SK-N-SH (cell line): ENCODE results near the gene RNF146. TPM values are rescaled to one million over a fixed set of nuclear protein-coding genes. Genes with fewer than 3 reads are reported as not detected.

ENCODE experiments used
- ELF1 ChIP-seq: IDR thresholded peaks from 2 replicates; pipeline ENCODE4 v1.4.0; 2012
- EP300 ChIP-seq, 2 experiments: IDR thresholded peaks; 2 replicates each; pipeline versions ENCODE4 v1.4.0 to v1.6.1; 2012; ENCODE audit warnings: borderline replicate concordance in 1 of 2, low read depth in 1 of 2, low read length in 1 of 2
- EZH2phosphoT487 ChIP-seq: fragments of 200-600 bp; sonication (generic); IDR thresholded peaks from 2 replicates; pipeline ENCODE4 v1.6.1; 2017; ENCODE audit warnings: low read depth, mixed run types, mild to moderate bottlenecking, antibody characterized with exemption, moderate library complexity, borderline replicate concordance
- FOSL2 ChIP-seq: IDR thresholded peaks from 2 replicates; pipeline ENCODE4 v1.4.0; 2012; ENCODE audit warnings: low read depth, mild to moderate bottlenecking, moderate library complexity, borderline replicate concordance
- FOXM1 ChIP-seq: IDR thresholded peaks from 2 replicates; pipeline ENCODE4 v1.4.0; 2012; ENCODE audit warnings: low read depth, mild to moderate bottlenecking
- GABPA ChIP-seq: IDR thresholded peaks from 2 replicates; pipeline ENCODE4 v1.4.0; 2012; ENCODE audit warnings: low read depth, mild to moderate bottlenecking
- GATA2 ChIP-seq: sonication (generic); formaldehyde crosslinking; IDR thresholded peaks from 2 replicates; pipeline ENCODE4 v1.5.0; 2020; ENCODE audit warnings: mild to moderate bottlenecking, missing genetic modification reagents
- MXI1 ChIP-seq: IDR thresholded peaks from 2 replicates; pipeline ENCODE4 v1.6.1; 2012; ENCODE audit warnings: mild to moderate bottlenecking, low read depth, low read length, improper control_type of control experiment
- NRF1 ChIP-seq: IDR thresholded peaks from 2 replicates; pipeline ENCODE4 v1.6.1; 2012; ENCODE audit warnings: low read depth, mild to moderate bottlenecking, low read length
- POLR2AphosphoS5 ChIP-seq: IDR thresholded peaks from 2 replicates; pipeline ENCODE4 v1.6.1; 2012; ENCODE audit warnings: low read depth, low read length
- RAD21 ChIP-seq: IDR thresholded peaks from 2 replicates; pipeline ENCODE4 v1.6.1; 2012; ENCODE audit warnings: mild to moderate bottlenecking, low read length
- RXRA ChIP-seq: IDR thresholded peaks from 2 replicates; pipeline ENCODE4 v1.4.0; 2012; ENCODE audit warnings: low read depth, mild to moderate bottlenecking, borderline replicate concordance
- SIN3A ChIP-seq: IDR thresholded peaks from 2 replicates; pipeline ENCODE4 v1.6.1; 2012; ENCODE audit warnings: low read depth, mild to moderate bottlenecking, low read length, moderate library complexity, borderline replicate concordance
- SMC3 ChIP-seq: IDR thresholded peaks from 2 replicates; pipeline ENCODE4 v1.6.1; 2012; ENCODE audit warnings: low read depth, low read length, improper control_type of control experiment
- TCF12 ChIP-seq: IDR thresholded peaks from 2 replicates; pipeline ENCODE4 v1.4.0; 2012
- USF1 ChIP-seq: IDR thresholded peaks from 2 replicates; pipeline ENCODE4 v1.4.0; 2012; ENCODE audit warnings: low read depth, borderline replicate concordance
- USF2 ChIP-seq: fragments of 150-350 bp; IDR thresholded peaks from 2 replicates; pipeline ENCODE4 v1.6.1; 2017; ENCODE audit warnings: antibody characterized with exemption, low read length, low read depth, borderline replicate concordance
- YY1 ChIP-seq: IDR thresholded peaks from 2 replicates; pipeline ENCODE4 v1.4.0; 2012; ENCODE audit warnings: low read depth, mild to moderate bottlenecking
- polyA plus RNA-seq, 3 experiments: library from polyadenylated mRNA; depleted of rRNA; stranded (reverse); fragments of >200 nt; gene quantifications; 2 replicates each; pipeline ENCODE4 v1.2.3, GENCODE V29; 2012
- TF ChIP-seq, protein P1 (sequence below): fragments of 150-350 bp; IDR thresholded peaks from 2 replicates; pipeline ENCODE4 v1.6.1; 2016; ENCODE audit warnings: mild to moderate bottlenecking, low read depth, low read length
- TF ChIP-seq, protein P2 (sequence below): IDR thresholded peaks from 2 replicates; pipeline ENCODE4 v1.4.0; 2012; ENCODE audit warnings: low read depth, borderline replicate concordance
- TF ChIP-seq, protein P3 (sequence below): IDR thresholded peaks from 2 replicates; pipeline ENCODE4 v1.6.1; 2012; ENCODE audit warnings: mild to moderate bottlenecking, low read depth, low read length, moderate library complexity

RNF146 gene
- polyA plus RNA-seq, 1 of the 3 experiments (the other 2 are of a cell fraction), result 29.2 TPM

DNA sequence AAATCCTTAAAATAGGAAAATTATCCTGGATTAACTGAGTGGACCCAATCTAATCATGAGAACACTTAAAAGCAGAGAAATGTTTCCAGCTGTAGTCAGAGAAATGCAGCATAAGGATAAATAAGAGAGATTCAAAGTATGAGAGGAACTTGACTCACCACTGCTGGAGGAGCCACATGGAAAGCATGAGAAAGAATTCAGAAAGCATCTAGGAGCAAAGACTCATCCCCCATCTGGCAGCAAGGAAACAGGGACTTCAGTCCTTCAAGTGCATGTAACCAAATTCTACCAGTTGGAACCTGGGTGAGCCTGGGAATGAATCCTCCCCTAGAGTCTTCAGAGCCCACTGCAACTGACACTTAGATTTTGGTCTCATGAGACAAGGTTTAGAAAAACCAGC lies 33.7 kb downstream of the RNF146 start (continued):
- TF ChIP-seq, protein P1, sequence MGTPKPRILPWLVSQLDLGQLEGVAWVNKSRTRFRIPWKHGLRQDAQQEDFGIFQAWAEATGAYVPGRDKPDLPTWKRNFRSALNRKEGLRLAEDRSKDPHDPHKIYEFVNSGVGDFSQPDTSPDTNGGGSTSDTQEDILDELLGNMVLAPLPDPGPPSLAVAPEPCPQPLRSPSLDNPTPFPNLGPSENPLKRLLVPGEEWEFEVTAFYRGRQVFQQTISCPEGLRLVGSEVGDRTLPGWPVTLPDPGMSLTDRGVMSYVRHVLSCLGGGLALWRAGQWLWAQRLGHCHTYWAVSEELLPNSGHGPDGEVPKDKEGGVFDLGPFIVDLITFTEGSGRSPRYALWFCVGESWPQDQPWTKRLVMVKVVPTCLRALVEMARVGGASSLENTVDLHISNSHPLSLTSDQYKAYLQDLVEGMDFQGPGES, result no peak
- TF ChIP-seq FOXM1, result no peak
- TF ChIP-seq GABPA, result no peak
- no peak for TF ChIP-seq YY1
- TF ChIP-seq RXRA, result no peak
- no peak for TF ChIP-seq USF2
- TF ChIP-seq EP300 (IDR thresholded peaks at IDR 0.05; ENCODE audit: borderline replicate concordance in 1 of 2, low read depth in 1 of 2, low read length in 1 of 2), result no peak
- no peak for TF ChIP-seq ELF1
- TF ChIP-seq NRF1, result no peak
- no peak for TF ChIP-seq RAD21
- TF ChIP-seq, protein P2, sequence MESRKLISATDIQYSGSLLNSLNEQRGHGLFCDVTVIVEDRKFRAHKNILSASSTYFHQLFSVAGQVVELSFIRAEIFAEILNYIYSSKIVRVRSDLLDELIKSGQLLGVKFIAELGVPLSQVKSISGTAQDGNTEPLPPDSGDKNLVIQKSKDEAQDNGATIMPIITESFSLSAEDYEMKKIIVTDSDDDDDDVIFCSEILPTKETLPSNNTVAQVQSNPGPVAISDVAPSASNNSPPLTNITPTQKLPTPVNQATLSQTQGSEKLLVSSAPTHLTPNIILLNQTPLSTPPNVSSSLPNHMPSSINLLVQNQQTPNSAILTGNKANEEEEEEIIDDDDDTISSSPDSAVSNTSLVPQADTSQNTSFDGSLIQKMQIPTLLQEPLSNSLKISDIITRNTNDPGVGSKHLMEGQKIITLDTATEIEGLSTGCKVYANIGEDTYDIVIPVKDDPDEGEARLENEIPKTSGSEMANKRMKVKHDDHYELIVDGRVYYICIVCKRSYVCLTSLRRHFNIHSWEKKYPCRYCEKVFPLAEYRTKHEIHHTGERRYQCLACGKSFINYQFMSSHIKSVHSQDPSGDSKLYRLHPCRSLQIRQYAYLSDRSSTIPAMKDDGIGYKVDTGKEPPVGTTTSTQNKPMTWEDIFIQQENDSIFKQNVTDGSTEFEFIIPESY, result no peak
- TF ChIP-seq, protein P3, sequence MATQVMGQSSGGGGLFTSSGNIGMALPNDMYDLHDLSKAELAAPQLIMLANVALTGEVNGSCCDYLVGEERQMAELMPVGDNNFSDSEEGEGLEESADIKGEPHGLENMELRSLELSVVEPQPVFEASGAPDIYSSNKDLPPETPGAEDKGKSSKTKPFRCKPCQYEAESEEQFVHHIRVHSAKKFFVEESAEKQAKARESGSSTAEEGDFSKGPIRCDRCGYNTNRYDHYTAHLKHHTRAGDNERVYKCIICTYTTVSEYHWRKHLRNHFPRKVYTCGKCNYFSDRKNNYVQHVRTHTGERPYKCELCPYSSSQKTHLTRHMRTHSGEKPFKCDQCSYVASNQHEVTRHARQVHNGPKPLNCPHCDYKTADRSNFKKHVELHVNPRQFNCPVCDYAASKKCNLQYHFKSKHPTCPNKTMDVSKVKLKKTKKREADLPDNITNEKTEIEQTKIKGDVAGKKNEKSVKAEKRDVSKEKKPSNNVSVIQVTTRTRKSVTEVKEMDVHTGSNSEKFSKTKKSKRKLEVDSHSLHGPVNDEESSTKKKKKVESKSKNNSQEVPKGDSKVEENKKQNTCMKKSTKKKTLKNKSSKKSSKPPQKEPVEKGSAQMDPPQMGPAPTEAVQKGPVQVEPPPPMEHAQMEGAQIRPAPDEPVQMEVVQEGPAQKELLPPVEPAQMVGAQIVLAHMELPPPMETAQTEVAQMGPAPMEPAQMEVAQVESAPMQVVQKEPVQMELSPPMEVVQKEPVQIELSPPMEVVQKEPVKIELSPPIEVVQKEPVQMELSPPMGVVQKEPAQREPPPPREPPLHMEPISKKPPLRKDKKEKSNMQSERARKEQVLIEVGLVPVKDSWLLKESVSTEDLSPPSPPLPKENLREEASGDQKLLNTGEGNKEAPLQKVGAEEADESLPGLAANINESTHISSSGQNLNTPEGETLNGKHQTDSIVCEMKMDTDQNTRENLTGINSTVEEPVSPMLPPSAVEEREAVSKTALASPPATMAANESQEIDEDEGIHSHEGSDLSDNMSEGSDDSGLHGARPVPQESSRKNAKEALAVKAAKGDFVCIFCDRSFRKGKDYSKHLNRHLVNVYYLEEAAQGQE, result no peak
- no peak for TF ChIP-seq EZH2phosphoT487
- TF ChIP-seq SIN3A, result no peak
- TF ChIP-seq GATA2 (CRISPR knock-in tag), result no peak
- TF ChIP-seq MXI1, result no peak
- peak; percentile 61; the same call in 1 of the 2 replicates for TF ChIP-seq TCF12
- TF ChIP-seq SMC3, result no peak
- TF ChIP-seq FOSL2, result peak; percentile 43; the same call in 1 of the 2 replicates
- TF ChIP-seq USF1, result no peak
- peak; percentile 38; the same call in 1 of the 2 replicates for TF ChIP-seq POLR2AphosphoS5
